Prostate gland (tissue), 2 donors: ENCODE results near the gene DAPK1. TPM values are rescaled to one million over a fixed set of nuclear protein-coding genes. Genes with fewer than 3 reads are reported as not detected.

Experiments used
- DNase-seq: peaks from one replicate; pipeline ENCODE4 v3.0.0-alpha.2; 2019; ENCODE audit warnings: low spot score
- H3K27ac ChIP-seq, 2 donors: fragments of 200-600 bp; sonication (generic); 2 replicates each; pipeline ENCODE4 v1.5.1; 2017 to 2019
- H3K27me3 ChIP-seq: fragments of 200-600 bp; sonication (generic); replicated peaks from 2 replicates; pipeline ENCODE4 v1.5.1; 2019; ENCODE audit not compliant: insufficient read depth
- H3K36me3 ChIP-seq, 2 donors: fragments of 200-600 bp; sonication (generic); 1 replicate in 1 of 2; 2 replicates in 1 of 2; pipeline versions ENCODE4 v1.5.1 to v1.8.1; 2017 to 2019
- H3K4me1 ChIP-seq: fragments of 200-600 bp; sonication (generic); replicated peaks from 2 replicates; pipeline ENCODE4 v1.5.1; 2019
- H3K4me3 ChIP-seq, 2 donors: fragments of 200-600 bp; sonication (generic); 2 replicates each; pipeline ENCODE4 v1.5.1; 2017 to 2019
- H3K9me3 ChIP-seq: fragments of 200-600 bp; sonication (generic); 2 replicates; pipeline ENCODE4 v1.5.1; 2017
- POLR2A ChIP-seq: fragments of 450-650 bp; IDR thresholded peaks from one replicate; pipeline ENCODE4 v1.6.1; 2016; ENCODE audit warnings: antibody characterized with exemption, mild to moderate bottlenecking
- POLR2AphosphoS5 ChIP-seq: sonication (generic); formaldehyde crosslinking; IDR thresholded peaks from one replicate; pipeline ENCODE4 v1.6.1; 2017; ENCODE audit warnings: antibody characterized with exemption
- WGBS: methylation state at CpG from one replicate; pipeline ENCODE4 v1.1.5; 2018; 5-methylcytosine and 5-hydroxymethylcytosine counted together
- intact Hi-C: fragments of 100-400 bp; cut with DNase I; formaldehyde crosslinking; loops from one replicate; pipeline ENCODE4 v1.14.2; 2022
- total RNA-seq, 2 donors: library from RNA; depleted of rRNA; stranded (reverse); fragments of >200 nt; gene quantifications; one replicate each; pipeline ENCODE4 v1.1.0, GENCODE V29; 2016
- TF ChIP-seq, protein P1 (sequence below), 4 experiments: fragments of 200-600 bp in 2 of 4; fragments of 450-650 bp in 2 of 4; sonication (generic) in 2 of 4; IDR thresholded peaks; 1 replicate in 3 of 4; 2 replicates in 1 of 4; pipeline ENCODE4 v1.5.1; 2016 to 2019; ENCODE audit warnings: antibody characterized with exemption in 4 of 4, mild to moderate bottlenecking in 2 of 4, moderate library complexity in 2 of 4

DAPK1 gene
- total RNA-seq, 2 donors from 2014 or later, result 13.9 to 39.1 TPM

DNA sequence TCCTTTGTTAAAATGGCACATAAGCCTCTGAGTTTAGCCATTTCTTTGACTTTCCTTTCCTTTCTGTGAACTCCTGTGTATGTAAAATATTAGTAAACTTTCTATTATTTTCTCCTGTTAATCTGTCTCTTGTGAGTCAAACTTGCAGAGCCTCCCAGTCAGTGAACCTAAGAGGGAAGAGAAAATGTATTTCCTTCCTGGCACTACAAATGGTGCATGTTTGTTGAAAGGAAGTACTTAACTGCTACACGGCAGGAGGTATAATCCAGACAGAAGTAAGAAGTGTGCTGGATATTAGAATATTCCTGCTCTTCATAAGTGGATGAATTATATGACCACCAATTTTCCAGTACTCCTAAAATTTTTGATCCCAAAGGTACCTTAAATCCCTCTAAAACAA lies 251.2 kb downstream of the DAPK1 start:
- DNase-seq, result no peak
- H3K4me1 ChIP-seq, result no peaks in the 10 kb centered on the region
- no peaks in the 10 kb centered on the region for H3K36me3 ChIP-seq
- 34% methylated on average over 1 of the region's 1 CpG for WGBS
- H3K4me3 ChIP-seq, result no peak overlapping the region
- TF ChIP-seq POLR2A (no peak), POLR2AphosphoS5 (no peak)
- TF ChIP-seq, protein P1, sequence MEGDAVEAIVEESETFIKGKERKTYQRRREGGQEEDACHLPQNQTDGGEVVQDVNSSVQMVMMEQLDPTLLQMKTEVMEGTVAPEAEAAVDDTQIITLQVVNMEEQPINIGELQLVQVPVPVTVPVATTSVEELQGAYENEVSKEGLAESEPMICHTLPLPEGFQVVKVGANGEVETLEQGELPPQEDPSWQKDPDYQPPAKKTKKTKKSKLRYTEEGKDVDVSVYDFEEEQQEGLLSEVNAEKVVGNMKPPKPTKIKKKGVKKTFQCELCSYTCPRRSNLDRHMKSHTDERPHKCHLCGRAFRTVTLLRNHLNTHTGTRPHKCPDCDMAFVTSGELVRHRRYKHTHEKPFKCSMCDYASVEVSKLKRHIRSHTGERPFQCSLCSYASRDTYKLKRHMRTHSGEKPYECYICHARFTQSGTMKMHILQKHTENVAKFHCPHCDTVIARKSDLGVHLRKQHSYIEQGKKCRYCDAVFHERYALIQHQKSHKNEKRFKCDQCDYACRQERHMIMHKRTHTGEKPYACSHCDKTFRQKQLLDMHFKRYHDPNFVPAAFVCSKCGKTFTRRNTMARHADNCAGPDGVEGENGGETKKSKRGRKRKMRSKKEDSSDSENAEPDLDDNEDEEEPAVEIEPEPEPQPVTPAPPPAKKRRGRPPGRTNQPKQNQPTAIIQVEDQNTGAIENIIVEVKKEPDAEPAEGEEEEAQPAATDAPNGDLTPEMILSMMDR (IDR thresholded peaks at IDR 0.05), result no peak
- H3K27ac ChIP-seq, result no peak overlapping the region
- intact Hi-C loops, result no loop called here
- no peaks in the 10 kb centered on the region for H3K9me3 ChIP-seq
- H3K27me3 ChIP-seq, result no peaks in the 10 kb centered on the region

DNA sequence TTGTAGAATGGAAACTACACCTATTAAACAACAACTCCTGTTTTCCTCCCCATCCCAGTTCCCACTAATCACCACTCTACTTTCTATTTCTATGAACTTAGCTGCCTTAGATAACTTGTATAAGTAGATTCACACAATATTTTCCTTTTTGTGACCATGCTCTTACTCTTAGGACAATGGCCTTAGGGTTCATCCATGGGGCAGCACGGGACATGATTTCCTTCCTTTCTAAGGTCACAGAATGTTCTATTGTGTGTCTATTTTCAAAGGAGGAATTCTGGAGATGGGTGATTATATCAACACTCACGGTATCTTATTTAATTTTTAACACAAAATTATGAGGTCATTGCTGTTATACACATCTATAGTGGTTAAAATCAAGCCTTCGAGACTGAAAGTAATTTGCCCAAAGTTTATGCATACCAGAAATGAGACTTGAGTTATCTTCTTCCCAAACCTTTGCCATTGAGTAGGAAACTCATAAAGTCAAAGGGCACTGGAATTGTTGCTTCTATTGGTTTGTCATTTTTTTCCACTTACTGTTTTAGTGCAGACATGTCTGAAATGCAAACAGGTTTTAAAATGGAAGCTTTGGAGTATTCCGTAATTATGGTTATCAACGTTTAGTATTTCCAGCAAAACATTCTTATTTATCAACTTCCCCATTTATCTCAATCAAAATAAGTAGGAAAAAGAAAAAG lies 251.8 kb downstream of the DAPK1 start:
- WGBS, result 66% methylated on average over 5 of the region's 5 CpGs
- H3K36me3 ChIP-seq, result no peaks in the 10 kb centered on the region
- H3K9me3 ChIP-seq, result no peaks in the 10 kb centered on the region
- no peaks in the 10 kb centered on the region for H3K4me1 ChIP-seq
- TF ChIP-seq, protein P1 (IDR thresholded peaks at IDR 0.05), result no peak
- TF ChIP-seq POLR2A, result no peak
- TF ChIP-seq POLR2AphosphoS5, result no peak
- no peaks in the 10 kb centered on the region for H3K27me3 ChIP-seq
- intact Hi-C loops, result no loop called here
- H3K27ac ChIP-seq, result no peak overlapping the region
- no peak overlapping the region for H3K4me3 ChIP-seq
- no peak for DNase-seq

DNA sequence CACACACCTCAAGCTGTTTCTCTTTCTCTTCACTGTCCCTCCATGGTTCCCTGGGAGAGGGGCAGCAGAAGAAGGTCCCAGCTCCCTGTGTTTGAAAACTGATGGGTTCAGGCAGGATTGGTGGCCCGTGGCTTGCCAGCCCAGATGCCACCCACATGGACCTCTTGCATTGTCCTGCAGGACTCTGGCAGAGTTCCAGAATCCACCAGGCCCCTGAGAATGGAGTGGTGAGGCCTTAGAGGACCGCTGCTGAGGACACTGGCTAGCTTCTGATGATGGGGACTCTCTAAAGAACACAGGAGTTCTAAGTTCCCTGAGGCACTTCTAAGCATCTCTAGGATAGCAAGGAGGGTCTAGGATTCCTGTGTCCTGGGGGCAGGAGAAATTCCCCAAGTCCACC lies 253.1 kb downstream of the DAPK1 start:
- intact Hi-C loops, result no loop called here
- WGBS, result 43% methylated on average over 2 of the region's 2 CpGs
- DNase-seq, result no peak

DNA sequence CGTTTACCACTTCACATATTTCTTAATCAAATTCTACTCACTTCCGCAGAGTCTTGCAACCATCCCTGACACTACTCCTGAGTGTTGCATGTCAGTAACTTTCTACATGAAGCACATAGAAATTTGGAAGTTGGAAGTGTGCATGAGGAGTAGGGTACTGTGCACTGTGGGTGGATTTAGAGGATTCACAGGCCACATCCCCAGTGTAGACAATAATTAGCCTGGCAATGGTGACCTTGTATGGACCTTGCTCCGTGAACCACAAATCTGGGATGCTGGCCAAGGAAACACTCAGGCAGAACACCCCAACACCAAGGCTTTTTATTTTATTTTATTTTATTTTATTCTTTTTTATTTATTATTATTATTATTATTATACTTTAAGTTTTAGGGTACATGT lies 253.8 kb downstream of the DAPK1 start:
- no peak for DNase-seq
- intact Hi-C loops, result no loop called here
- Histone ChIP-seq H3K36me3 (no peaks in the 10 kb centered on the region), H3K4me1 (no peaks in the 10 kb centered on the region), H3K27me3 (no peaks in the 10 kb centered on the region), H3K9me3 (no peaks in the 10 kb centered on the region), H3K4me3 (no peak overlapping the region), H3K27ac (no peak overlapping the region)
- TF ChIP-seq POLR2A, result no peak
- TF ChIP-seq, protein P1 (IDR thresholded peaks at IDR 0.05), result no peak
- no peak for TF ChIP-seq POLR2AphosphoS5
- 80% methylated on average over 3 of the region's 3 CpGs for WGBS

More for the DNA sequence above, 253.1 kb downstream of the DAPK1 start:
- no peaks in the 10 kb centered on the region for H3K36me3 ChIP-seq
- no peaks in the 10 kb centered on the region for H3K9me3 ChIP-seq
- no peak overlapping the region for H3K4me3 ChIP-seq
- H3K4me1 ChIP-seq, result no peaks in the 10 kb centered on the region
- no peak overlapping the region for H3K27ac ChIP-seq
- TF ChIP-seq POLR2A, result no peak
- TF ChIP-seq, protein P1 (IDR thresholded peaks at IDR 0.05), result no peak
- no peak for TF ChIP-seq POLR2AphosphoS5
- H3K27me3 ChIP-seq, result no peaks in the 10 kb centered on the region

DNA sequence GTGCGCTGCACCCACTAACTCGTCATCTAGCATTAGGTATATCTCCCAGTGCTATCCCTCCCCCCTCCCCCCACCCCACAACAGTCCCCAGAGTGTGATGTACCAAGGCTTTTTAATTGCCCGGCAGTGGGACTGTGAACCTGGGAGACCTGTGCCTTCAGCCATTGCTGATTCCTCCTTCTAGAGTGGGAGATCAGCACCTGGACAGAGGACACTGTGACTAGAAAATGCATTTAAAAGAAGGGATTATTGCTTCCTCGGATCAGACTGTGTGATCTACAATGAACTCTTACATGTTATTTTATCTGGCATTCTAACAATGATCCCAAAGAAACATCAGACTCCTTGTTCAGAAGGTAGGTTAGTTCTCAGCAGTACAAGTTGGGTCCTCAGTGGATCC lies 254.2 kb downstream of the DAPK1 start:
- Histone ChIP-seq H3K4me1 (no peaks in the 10 kb centered on the region), H3K27me3 (no peaks in the 10 kb centered on the region), H3K9me3 (no peaks in the 10 kb centered on the region), H3K36me3 (no peaks in the 10 kb centered on the region), H3K27ac (no peak overlapping the region), H3K4me3 (no peak overlapping the region)
- intact Hi-C loops, result no loop called here
- no peak for DNase-seq
- TF ChIP-seq, protein P1 (IDR thresholded peaks at IDR 0.05), result no peak
- no peak for TF ChIP-seq POLR2AphosphoS5
- TF ChIP-seq POLR2A, result no peak
- WGBS, result 51% methylated on average over 4 of the region's 4 CpGs
